H1 (cell line): ENCODE data around the gene ZFAND3. TPM values are rescaled to one million over a fixed set of nuclear protein-coding genes. Genes with fewer than 3 reads are reported as not detected.

Source experiments
- CTCF ChIA-PET: fragments of 300-600 bp; sonication (Branson Sonifier 250); formaldehyde crosslinking; loops from one replicate; lab custom pipeline; 2021; ENCODE audit not compliant: partially characterized antibody; lab: Charles Lee
- POLR2A ChIA-PET: fragments of 300-600 bp; sonication (Branson Sonifier 250); formaldehyde crosslinking; loops from one replicate; lab custom pipeline; 2021; ENCODE audit warnings: inconsistent platforms; ENCODE audit not compliant: partially characterized antibody; lab: Charles Lee
- DNase-seq, 2 experiments: peaks; one replicate each; pipeline versions ENCODE4 v3.0.0 to v3.0.0-alpha.2; 2010 to 2022; ENCODE audit warnings: low spot score in 2 of 2, low read depth in 1 of 2, mixed read lengths in 1 of 2
- FAIRE-seq: peaks from 2 replicates; lab custom pipeline; 2011; peaks lifted over from hg19 to GRCh38; lab: Jason Lieb, UNC
- H2AFZ ChIP-seq: 2 replicates; pipeline ENCODE4 v1.8.1; 2012; ENCODE audit warnings: low read length, inconsistent platforms
- H2AK5ac ChIP-seq: 2 replicates; pipeline ENCODE4 v1.6.1; 2013; ENCODE audit warnings: low read depth, low read length
- H2BK120ac ChIP-seq: replicated peaks from 2 replicates; pipeline ENCODE3; 2013; ENCODE audit warnings: low read depth, low read length, inconsistent platforms
- H2BK12ac ChIP-seq: 2 replicates; pipeline ENCODE4 v1.6.1; 2013; ENCODE audit warnings: low read depth, low read length
- H2BK15ac ChIP-seq: 2 replicates; pipeline ENCODE4 v1.6.1; 2013; ENCODE audit warnings: low read length
- H2BK20ac ChIP-seq: 2 replicates; pipeline ENCODE4 v1.6.1; 2013; ENCODE audit warnings: low read length
- H2BK5ac ChIP-seq: 2 replicates; pipeline ENCODE4 v1.6.1; 2013; ENCODE audit warnings: low read depth, low read length
- H3K14ac ChIP-seq: 2 replicates; pipeline ENCODE4 v1.6.1; 2013; ENCODE audit warnings: inconsistent platforms; ENCODE audit not compliant: insufficient read length
- H3K18ac ChIP-seq: 2 replicates; pipeline ENCODE4 v1.6.1; 2013; ENCODE audit warnings: low read length; ENCODE audit errors: extremely low read depth
- H3K23ac ChIP-seq: 2 replicates; pipeline ENCODE4 v1.6.1; 2013; ENCODE audit warnings: inconsistent platforms; ENCODE audit not compliant: insufficient read length
- H3K23me2 ChIP-seq: 2 replicates; pipeline ENCODE4 v1.6.1; 2013; ENCODE audit warnings: low read depth, low read length
- H3K27ac ChIP-seq: 2 replicates; pipeline ENCODE4 v1.6.1; 2011; ENCODE audit warnings: low read depth, low read length, inconsistent platforms
- H3K27me3 ChIP-seq, 4 experiments: replicated peaks in 1 of 4; 1 replicate in 1 of 4; 2 replicates in 3 of 4; pipeline versions ENCODE4 v1.6.1 to v1.8.1; 2011 to 2013; ENCODE audit warnings: low read length in 3 of 4, mild to moderate bottlenecking in 3 of 4, inconsistent platforms in 2 of 4, mixed read lengths in 2 of 4, moderate library complexity in 1 of 4; ENCODE audit not compliant: control insufficient read depth in 3 of 4, insufficient read depth in 3 of 4; ENCODE audit errors: extremely low read depth in 1 of 4
- H3K36me3 ChIP-seq, 4 experiments: 2 replicates each; pipeline versions ENCODE4 v1.6.1 to v1.8.1; 2011 to 2013; ENCODE audit warnings: mild to moderate bottlenecking in 4 of 4, low read length in 3 of 4, moderate library complexity in 2 of 4, control low read depth in 1 of 4, inconsistent platforms in 1 of 4; ENCODE audit not compliant: insufficient read depth in 4 of 4, control insufficient read depth in 2 of 4
- H3K4ac ChIP-seq: replicated peaks from 2 replicates; pipeline ENCODE3; 2013; ENCODE audit warnings: low read length, low read depth, mixed read lengths, inconsistent platforms; ENCODE audit not compliant: insufficient read length
- H3K4me1 ChIP-seq, 4 experiments: replicated peaks in 1 of 4; 1 replicate in 1 of 4; 2 replicates in 3 of 4; pipeline versions ENCODE4 v1.6.1 to v1.8.1; 2011 to 2013; ENCODE audit warnings: low read length in 3 of 4, inconsistent platforms in 2 of 4, mixed read lengths in 1 of 4; ENCODE audit not compliant: insufficient read depth in 4 of 4, control insufficient read depth in 3 of 4
- H3K4me2 ChIP-seq, 2 experiments: 2 replicates each; pipeline versions ENCODE4 v1.6.1 to v1.8.1; 2011 to 2013; ENCODE audit warnings: low read depth in 2 of 2, low read length in 2 of 2, control low read depth in 1 of 2, inconsistent platforms in 1 of 2, mild to moderate bottlenecking in 1 of 2; ENCODE audit not compliant: insufficient read depth in 1 of 2
- H3K4me3 ChIP-seq, 4 experiments: fragments of 200-600, 300-600 bp in 1 of 4; sonication (generic), shearing (Covaris generic), sonication (Bioruptor Twin) in 1 of 4; 2 replicates each; pipeline versions ENCODE4 v1.5.1 to v1.8.1; 2011 to 2016; ENCODE audit warnings: low read length in 4 of 4, low read depth in 3 of 4, control low read depth in 2 of 4, inconsistent platforms in 2 of 4, mild to moderate bottlenecking in 2 of 4, mixed read lengths in 1 of 4, moderate library complexity in 1 of 4; ENCODE audit not compliant: insufficient read depth in 2 of 4; ENCODE audit errors: extremely low read depth in 1 of 4
- H3K56ac ChIP-seq: replicated peaks from 2 replicates; pipeline ENCODE3; 2013; ENCODE audit warnings: low read depth, mild to moderate bottlenecking, mixed read lengths, low read length, inconsistent platforms; ENCODE audit not compliant: insufficient read length
- H3K79me1 ChIP-seq: 2 replicates; pipeline ENCODE4 v1.6.1; 2013; ENCODE audit warnings: low read depth, low read length, control low read depth
- H3K79me2 ChIP-seq, 2 experiments: 2 replicates each; pipeline versions ENCODE4 v1.6.1 to v1.8.1; 2012 to 2013; ENCODE audit warnings: low read length in 2 of 2, mild to moderate bottlenecking in 2 of 2, inconsistent platforms in 1 of 2; ENCODE audit not compliant: insufficient read depth in 2 of 2, control insufficient read depth in 1 of 2
- H3K9ac ChIP-seq, 4 experiments: replicated peaks in 1 of 4; 1 replicate in 1 of 4; 2 replicates in 3 of 4; pipeline versions ENCODE4 v1.6.1 to v1.8.1; 2011 to 2013; ENCODE audit warnings: low read depth in 3 of 4, low read length in 3 of 4, control low read depth in 2 of 4, mild to moderate bottlenecking in 2 of 4, moderate library complexity in 2 of 4, inconsistent platforms in 1 of 4; ENCODE audit errors: extremely low read depth in 1 of 4
- H3K9me3 ChIP-seq, 2 experiments: 2 replicates each; pipeline versions ENCODE4 v1.6.1 to v1.8.1; 2012 to 2013; ENCODE audit warnings: mild to moderate bottlenecking in 2 of 2, moderate library complexity in 2 of 2, control low read depth in 1 of 2, inconsistent platforms in 1 of 2, low read depth in 1 of 2, low read length in 1 of 2, mixed read lengths in 1 of 2; ENCODE audit not compliant: insufficient read depth in 2 of 2
- H4K20me1 ChIP-seq, 2 experiments: replicated peaks in 1 of 2; 2 replicates each; pipeline versions ENCODE3 to v1.8.1; 2011 to 2013; ENCODE audit warnings: inconsistent platforms in 2 of 2, low read length in 2 of 2, mild to moderate bottlenecking in 1 of 2; ENCODE audit not compliant: insufficient read depth in 2 of 2, control insufficient read depth in 1 of 2
- H4K5ac ChIP-seq: 2 replicates; pipeline ENCODE4 v1.6.1; 2013; ENCODE audit warnings: low read length, low read depth, mixed read lengths, inconsistent platforms; ENCODE audit not compliant: insufficient read length
- H4K8ac ChIP-seq: 2 replicates; pipeline ENCODE4 v1.8.0; 2013; ENCODE audit warnings: mild to moderate bottlenecking, moderate library complexity, low read length, inconsistent platforms; ENCODE audit not compliant: insufficient read depth; ENCODE audit errors: extremely low read depth
- H4K91ac ChIP-seq: replicated peaks from 2 replicates; pipeline ENCODE3; 2013; ENCODE audit warnings: low read length, mixed read lengths, inconsistent platforms; ENCODE audit not compliant: insufficient read length
- ATF3 ChIP-seq: IDR thresholded peaks from 2 replicates; pipeline ENCODE4 v1.6.1; 2011; ENCODE audit warnings: low read depth, mild to moderate bottlenecking, low read length; ENCODE audit not compliant: insufficient read depth
- BACH1 ChIP-seq: IDR thresholded peaks from 2 replicates; pipeline ENCODE4 v1.6.1; 2012; ENCODE audit warnings: low read length, improper control_type of control experiment
- CBX5 ChIP-seq: fragments of 300-800, 300-1000 bp; sonication (generic); IDR thresholded peaks from 2 replicates; pipeline ENCODE4 v1.7.1; 2016; ENCODE audit warnings: antibody characterized with exemption, low read length, low read depth
- CBX8 ChIP-seq: fragments of 300-800, 300-1000 bp; sonication (generic); IDR thresholded peaks from 2 replicates; pipeline ENCODE4 v1.7.1; 2016; ENCODE audit warnings: low read depth, low read length, borderline replicate concordance
- CTBP2 ChIP-seq: IDR thresholded peaks from 2 replicates; pipeline ENCODE4 v1.7.0; 2011; ENCODE audit warnings: borderline replicate concordance, mild to moderate bottlenecking, moderate library complexity, mixed read lengths, low read length; ENCODE audit not compliant: insufficient read depth, insufficient read length
- EP300 ChIP-seq, 2 experiments: IDR thresholded peaks; 1 replicate in 1 of 2; 2 replicates in 1 of 2; pipeline ENCODE4 v1.6.1; 2011 to 2012; ENCODE audit warnings: low read depth in 2 of 2, low read length in 2 of 2, mild to moderate bottlenecking in 2 of 2, borderline replicate concordance in 1 of 2, inconsistent platforms in 1 of 2, moderate library complexity in 1 of 2
- EZH2 ChIP-seq: fragments of 200-600 bp; sonication (generic); IDR thresholded peaks from 2 replicates; pipeline ENCODE4 v1.7.1; 2012; ENCODE audit warnings: low read depth, mild to moderate bottlenecking, moderate library complexity, low read length, inconsistent platforms; ENCODE audit not compliant: severe bottlenecking
- GTF2F1 ChIP-seq: IDR thresholded peaks from 2 replicates; pipeline ENCODE4 v1.6.1; 2012; ENCODE audit warnings: low read depth, low read length, improper control_type of control experiment, borderline replicate concordance
- MAFK ChIP-seq: IDR thresholded peaks from 2 replicates; pipeline ENCODE4 v1.6.1; 2012; ENCODE audit warnings: low read depth, mild to moderate bottlenecking, improper control_type of control experiment, low read length
- SP1 ChIP-seq: IDR thresholded peaks from 2 replicates; pipeline ENCODE4 v1.6.1; 2011; ENCODE audit warnings: low read depth, low read length
- TAF1 ChIP-seq: IDR thresholded peaks from 2 replicates; pipeline ENCODE4 v1.6.1; 2011; ENCODE audit warnings: mild to moderate bottlenecking, low read depth, low read length
- TCF12 ChIP-seq: IDR thresholded peaks from 2 replicates; pipeline ENCODE4 v1.6.1; 2011; ENCODE audit warnings: low read depth, mild to moderate bottlenecking, low read length
- YY1 ChIP-seq: IDR thresholded peaks from 2 replicates; pipeline ENCODE4 v1.6.1; 2011; ENCODE audit warnings: low read depth, mild to moderate bottlenecking, low read length
- ZNF274 ChIP-seq: IDR thresholded peaks from 2 replicates; pipeline ENCODE4 v1.7.0; 2012; ENCODE audit warnings: low read length, borderline replicate concordance; ENCODE audit errors: extremely low read depth
- WGBS, 2 experiments: shearing (Covaris generic) in 1 of 2; methylation state at CpG; one replicate each; pipeline versions ENCODE4 v1.1.6 to v1.1.7; 2013 to 2015; ENCODE audit warnings: low lambda C conversion rate in 2 of 2, mixed read lengths in 2 of 2, inconsistent platforms in 1 of 2, low coverage in 1 of 2, missing lambda C conversion rate in 1 of 2; ENCODE audit not compliant: insufficient replicate concordance in 2 of 2, insufficient coverage in 1 of 2, insufficient read length in 1 of 2; ENCODE audit errors: extremely low coverage in 1 of 2, missing lambda C conversion rate in 1 of 2; 5-methylcytosine and 5-hydroxymethylcytosine counted together
- polyA plus RNA-seq, 7 experiments: library from polyadenylated mRNA; depleted of rRNA in 3 of 7; stranded (reverse) in 5 of 7; unstranded in 2 of 7; fragments of >200 nt in 5 of 7; fragments of 200-250 nt in 2 of 7; gene quantifications; 1 replicate in 5 of 7; 2 replicates in 1 of 7; 4 replicates in 1 of 7; pipeline versions ENCODE4 v1.2.1 to v1.2.3, GENCODE V29; 2011 to 2013; ENCODE audit warnings: missing spikeins in 2 of 7, mixed read lengths in 2 of 7
- total RNA-seq: library from RNA; stranded (reverse); fragmentation: NEBNext Ultra II Directional; extraction: Animal tissue kit (Norgen Biotek cat#: 25700); gene quantifications from 2 replicates; pipeline ENCODE4 v1.2.1, GENCODE V29; 2021

The ZFAND3 gene
- total and polyA plus RNA-seq, 2 of the 8 experiments (the other 6 are each of a cell fraction or from before 2014, with no cell fraction given) = 13.0 to 51.3 TPM

- no peaks in the 10 kb centered on the region for H3K23me2 ChIP-seq
- H4K91ac ChIP-seq = no peak overlapping the region
- no peak overlapping the region for H2AK5ac ChIP-seq
- FAIRE-seq (no peak), DNase-seq (no peak)
- H2BK12ac ChIP-seq = no peak overlapping the region
- 0 out of 4 replicates have a peak, but pooled peaks cover 0 to 3% of the 10 kb centered on the region in 2 experiments for H3K79me2 ChIP-seq
- H3K4me2 ChIP-seq = no peak overlapping the region
- H2BK5ac ChIP-seq = no peak overlapping the region
- no peak overlapping the region for H3K23ac ChIP-seq
- no peak overlapping the region for H2BK120ac ChIP-seq
- no peaks in the 10 kb centered on the region for H3K9me3 ChIP-seq
- H3K4me1 ChIP-seq = peaks cover 0 to 7% (median 4%) of the 10 kb centered on the region in 4 experiments; a peak in 6 of 7 replicates
- H3K79me1 ChIP-seq = 0 out of 2 replicates have a peak, but pooled peaks cover 5% of the 10 kb centered on the region
- H3K27ac ChIP-seq = no peak overlapping the region
- no peak overlapping the region for H2AFZ ChIP-seq
- no peak overlapping the region for H3K9ac ChIP-seq
- no peak overlapping the region for H3K56ac ChIP-seq
- no peaks in the 10 kb centered on the region; a peak in 2 of 8 replicates for H3K36me3 ChIP-seq
- POLR2A ChIA-PET = no interaction called here
- H4K8ac ChIP-seq = no peak overlapping the region
- 76% methylated on average over 3 of the region's 3 CpGs; no CpG with 5 or more reads in 1 of the 2 experiments for WGBS, 2 experiments
- no peak overlapping the region for H3K14ac ChIP-seq
- no peak overlapping the region for H3K4ac ChIP-seq
- peaks cover 0 to 3% of the 10 kb centered on the region in 2 experiments for H4K20me1 ChIP-seq
- CTCF ChIA-PET = no interaction called here
- no peak overlapping the region for H3K4me3 ChIP-seq
- H3K18ac ChIP-seq = no peak overlapping the region
- no peaks in the 10 kb centered on the region for H3K27me3 ChIP-seq
- no peak overlapping the region for H4K5ac ChIP-seq
- H2BK20ac ChIP-seq = no peak overlapping the region
- H2BK15ac ChIP-seq = no peak overlapping the region
- no peak for TF ChIP-seq BACH1
- TF ChIP-seq TAF1 = no peak
- no peak for TF ChIP-seq SP1
- TF ChIP-seq GTF2F1 = no peak
- no peak for TF ChIP-seq EZH2
- TF ChIP-seq CTBP2 = no peak
- no peak for TF ChIP-seq CBX8
- TF ChIP-seq CBX5 = no peak
- no peak for TF ChIP-seq TCF12
- no peak for TF ChIP-seq YY1
- TF ChIP-seq ZNF274 = no peak
- TF ChIP-seq MAFK = no peak
- TF ChIP-seq ATF3 = no peak
- no peak for TF ChIP-seq EP300 (IDR thresholded peaks at IDR 0.05; ENCODE audit: borderline replicate concordance in 1 of 2, low read depth in 2 of 2, low read length in 2 of 2)
Measured at GRCh38 chr6:38056361-38056760, 236.8 kb downstream of the ZFAND3 start.
